RWPE2 (cell line): ENCODE measurements around the gene STK32A.

Experiments
- ATAC-seq: fragments of 200-7000 bp; cut with Tn5 transposase; 3 replicates; pipeline ENCODE4 v1.9.1; 2021; ENCODE audit warnings: low read depth
- DNase-seq: peaks from one replicate; pipeline ENCODE4 v3.0.0-alpha.2; 2020; ENCODE audit warnings: low spot score
- H3K27ac ChIP-seq: fragments of 450-650 bp; 2 replicates; pipeline ENCODE4 v1.5.1; 2017; ENCODE audit warnings: mild to moderate bottlenecking; ENCODE audit not compliant: poor library complexity, severe bottlenecking
- H3K27me3 ChIP-seq: fragments of 250-450 bp; sonication (Bioruptor Pico); 2 replicates; pipeline ENCODE4 v1.5.1; 2021; ENCODE audit warnings: mild to moderate bottlenecking, moderate library complexity; ENCODE audit not compliant: insufficient read depth, poor library complexity, severe bottlenecking
- H3K36me3 ChIP-seq: fragments of 250-450 bp; sonication (Bioruptor Pico); 2 replicates; pipeline ENCODE4 v1.5.1; 2020; ENCODE audit warnings: low read depth, mild to moderate bottlenecking, moderate library complexity
- H3K4me1 ChIP-seq: fragments of 250-450 bp; sonication (Bioruptor Pico); 2 replicates; pipeline ENCODE4 v1.5.1; 2021; ENCODE audit warnings: mild to moderate bottlenecking, moderate library complexity; ENCODE audit not compliant: insufficient read depth, poor library complexity, severe bottlenecking
- H3K4me3 ChIP-seq: fragments of 250-450 bp; sonication (Bioruptor Pico); 2 replicates; pipeline ENCODE4 v1.5.1; 2021; ENCODE audit warnings: mild to moderate bottlenecking, moderate library complexity; ENCODE audit not compliant: severe bottlenecking
- H3K9me3 ChIP-seq: fragments of 250-450 bp; sonication (Bioruptor Pico); 2 replicates; pipeline ENCODE4 v1.5.1; 2021; ENCODE audit warnings: mild to moderate bottlenecking, moderate library complexity; ENCODE audit not compliant: severe bottlenecking
- TF ChIP-seq, protein P1 (sequence below): fragments of 450-650 bp; IDR thresholded peaks from one replicate; pipeline ENCODE4 v1.5.1; 2017; ENCODE audit warnings: mild to moderate bottlenecking, moderate library complexity; ENCODE audit not compliant: poor library complexity, severe bottlenecking

Gene STK32A

DNA sequence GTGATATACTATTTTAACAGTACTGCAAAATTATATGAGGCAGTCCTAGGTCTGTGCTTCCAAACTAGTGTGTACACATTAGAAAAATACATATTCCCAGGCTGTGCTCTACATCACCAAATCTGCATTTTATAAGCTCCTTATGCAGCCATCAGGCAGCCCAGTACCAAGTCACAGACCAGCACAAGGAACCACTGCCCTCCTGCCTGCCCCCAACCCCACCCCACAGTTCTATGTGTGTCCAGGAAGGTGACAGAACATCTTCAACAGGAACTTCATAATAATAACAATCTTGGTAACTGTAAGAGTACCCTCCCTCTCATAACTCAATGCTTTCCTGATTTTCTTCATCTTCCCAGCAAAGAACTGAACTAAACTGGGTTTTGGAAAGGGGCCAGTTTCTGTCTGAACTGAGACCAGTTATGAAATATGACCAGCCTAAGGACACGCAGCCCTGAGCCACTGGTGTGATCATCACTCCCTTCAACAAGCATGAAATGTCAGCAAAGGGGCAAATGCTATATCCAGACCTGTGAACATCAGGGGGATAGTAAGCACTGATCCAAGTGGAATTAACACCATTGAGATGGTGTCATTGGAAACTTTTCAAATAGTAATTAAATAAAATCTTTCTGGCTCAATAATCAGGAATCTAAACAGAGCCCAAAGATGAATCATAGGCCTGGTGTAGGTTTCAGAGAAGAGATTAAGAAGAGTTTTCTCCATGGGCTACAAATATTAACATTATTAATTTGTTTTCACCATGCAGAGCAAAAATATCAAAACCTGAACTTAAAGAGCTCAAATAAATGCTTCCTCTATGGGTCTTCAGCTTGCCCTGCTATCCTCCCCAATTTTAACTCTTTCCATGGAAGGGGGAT is 192.9 kb downstream of the STK32A start:
- no peak for ATAC-seq
- no peaks in the 10 kb centered on the region for H3K36me3 ChIP-seq

DNA sequence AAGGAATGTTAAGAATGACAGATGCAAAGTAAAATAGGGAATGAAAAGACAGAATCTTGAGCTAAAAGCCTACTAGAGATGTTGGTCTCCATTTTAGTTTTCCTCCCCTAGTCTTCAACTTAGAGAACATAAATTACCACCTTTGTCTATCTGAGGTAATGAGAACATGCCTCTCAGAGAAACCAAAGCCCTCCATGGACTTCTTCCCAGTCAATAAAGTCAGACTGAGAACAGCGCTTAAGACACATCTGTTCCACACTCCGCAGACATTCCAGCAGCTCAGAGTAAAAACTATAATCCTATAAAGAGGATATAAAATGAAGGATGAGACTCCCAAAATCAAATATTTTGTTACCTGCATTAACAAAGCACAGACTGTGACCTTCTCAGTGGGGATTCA is 195.8 kb downstream of the STK32A start:
- Histone ChIP-seq H3K36me3 (no peaks in the 10 kb centered on the region), H3K9me3 (no peaks in the 10 kb centered on the region), H3K27ac (no peak overlapping the region), H3K27me3 (no peaks in the 10 kb centered on the region), H3K4me1 (no peaks in the 10 kb centered on the region), H3K4me3 (no peak overlapping the region)
- ATAC-seq (no peak), DNase-seq (no peak)
- TF ChIP-seq, protein P1, sequence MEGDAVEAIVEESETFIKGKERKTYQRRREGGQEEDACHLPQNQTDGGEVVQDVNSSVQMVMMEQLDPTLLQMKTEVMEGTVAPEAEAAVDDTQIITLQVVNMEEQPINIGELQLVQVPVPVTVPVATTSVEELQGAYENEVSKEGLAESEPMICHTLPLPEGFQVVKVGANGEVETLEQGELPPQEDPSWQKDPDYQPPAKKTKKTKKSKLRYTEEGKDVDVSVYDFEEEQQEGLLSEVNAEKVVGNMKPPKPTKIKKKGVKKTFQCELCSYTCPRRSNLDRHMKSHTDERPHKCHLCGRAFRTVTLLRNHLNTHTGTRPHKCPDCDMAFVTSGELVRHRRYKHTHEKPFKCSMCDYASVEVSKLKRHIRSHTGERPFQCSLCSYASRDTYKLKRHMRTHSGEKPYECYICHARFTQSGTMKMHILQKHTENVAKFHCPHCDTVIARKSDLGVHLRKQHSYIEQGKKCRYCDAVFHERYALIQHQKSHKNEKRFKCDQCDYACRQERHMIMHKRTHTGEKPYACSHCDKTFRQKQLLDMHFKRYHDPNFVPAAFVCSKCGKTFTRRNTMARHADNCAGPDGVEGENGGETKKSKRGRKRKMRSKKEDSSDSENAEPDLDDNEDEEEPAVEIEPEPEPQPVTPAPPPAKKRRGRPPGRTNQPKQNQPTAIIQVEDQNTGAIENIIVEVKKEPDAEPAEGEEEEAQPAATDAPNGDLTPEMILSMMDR = no peak

More for the DNA sequence above, 192.9 kb downstream of the STK32A start:
- TF ChIP-seq, protein P1 = no peak
- Histone ChIP-seq H3K9me3 (no peaks in the 10 kb centered on the region), H3K4me1 (no peaks in the 10 kb centered on the region), H3K4me3 (no peak overlapping the region), H3K27ac (no peak overlapping the region), H3K27me3 (no peaks in the 10 kb centered on the region)
- DNase-seq = no peak

DNA sequence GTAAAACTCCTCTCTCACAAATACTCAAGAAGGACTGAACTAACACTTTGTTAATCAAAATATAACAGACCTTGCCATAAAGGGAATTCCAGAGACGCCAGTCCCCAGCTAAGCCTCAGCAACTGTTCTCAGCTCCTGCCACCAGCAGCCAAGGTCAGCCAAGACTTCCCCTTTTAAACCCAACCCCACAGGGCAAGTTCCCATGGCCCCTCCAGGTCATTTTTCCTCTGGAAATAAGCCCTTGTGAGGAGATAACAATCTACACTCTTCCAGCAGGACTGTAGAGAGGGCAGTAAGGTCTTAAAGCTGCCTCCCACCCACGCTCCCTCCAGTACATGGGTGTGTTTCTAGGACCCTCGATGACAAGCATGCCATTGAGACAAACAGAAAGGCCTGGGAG is 196.8 kb downstream of the STK32A start:
- ATAC-seq = no peak
- H3K4me3 ChIP-seq = no peak overlapping the region

DNA sequence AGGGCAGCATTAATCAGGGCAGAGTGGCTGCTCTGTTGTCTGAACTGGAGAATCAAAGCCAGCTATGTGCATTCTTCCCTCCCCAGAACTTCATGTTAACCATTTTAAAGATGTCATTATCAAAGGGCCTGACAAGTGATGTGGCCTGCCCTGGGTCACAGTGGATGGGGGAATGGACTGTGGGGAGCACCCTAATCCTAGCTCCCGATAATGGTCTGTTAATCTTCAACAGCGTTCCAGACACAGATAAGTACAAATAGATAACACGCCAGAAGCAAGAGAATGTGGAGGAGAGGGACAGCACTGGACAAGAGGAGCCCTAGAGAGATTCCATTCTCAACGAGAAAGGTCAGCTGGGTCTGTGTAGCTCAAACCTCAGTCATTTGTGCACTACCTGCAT is 197.5 kb downstream of the STK32A start:
- no peaks in the 10 kb centered on the region for H3K36me3 ChIP-seq
- TF ChIP-seq, protein P1 = no peak
- DNase-seq = no peak

More for the DNA sequence above, 196.8 kb downstream of the STK32A start:
- H3K36me3 ChIP-seq = no peaks in the 10 kb centered on the region
- H3K9me3 ChIP-seq = no peaks in the 10 kb centered on the region
- H3K27ac ChIP-seq = no peak overlapping the region
- H3K27me3 ChIP-seq = no peaks in the 10 kb centered on the region
- TF ChIP-seq, protein P1 = no peak
- DNase-seq = no peak
- no peaks in the 10 kb centered on the region for H3K4me1 ChIP-seq

DNA sequence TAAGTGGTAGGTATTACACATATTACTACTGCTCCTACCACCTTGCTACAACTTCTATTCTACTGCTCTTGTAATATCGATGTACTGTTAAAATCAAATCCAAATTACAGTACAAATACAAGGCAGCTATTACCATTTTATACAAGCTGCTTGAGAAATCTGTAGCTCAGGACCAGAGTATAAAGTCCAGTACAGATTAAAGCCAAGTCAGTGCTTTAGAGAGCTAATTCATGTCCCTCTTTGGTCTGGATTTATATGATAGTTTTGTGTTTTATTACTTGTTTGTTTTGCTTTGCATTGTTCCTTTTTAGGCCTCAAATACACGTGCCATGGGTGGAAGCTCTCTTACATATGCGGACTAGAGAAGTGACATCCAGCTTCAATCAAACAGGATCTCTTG is 199.2 kb downstream of the STK32A start:
- TF ChIP-seq, protein P1 = no peak
- no peak for ATAC-seq
- no peaks in the 10 kb centered on the region for H3K4me1 ChIP-seq

More for the DNA sequence above, 197.5 kb downstream of the STK32A start:
- no peak overlapping the region for H3K4me3 ChIP-seq
- H3K9me3 ChIP-seq = no peaks in the 10 kb centered on the region
- no peak overlapping the region for H3K27ac ChIP-seq
- H3K4me1 ChIP-seq = no peaks in the 10 kb centered on the region
- no peaks in the 10 kb centered on the region for H3K27me3 ChIP-seq
- ATAC-seq = no peak

More for the DNA sequence above, 199.2 kb downstream of the STK32A start:
- no peak overlapping the region for H3K4me3 ChIP-seq
- H3K27me3 ChIP-seq = no peaks in the 10 kb centered on the region
- no peaks in the 10 kb centered on the region for H3K36me3 ChIP-seq
- no peak for DNase-seq
- H3K9me3 ChIP-seq = no peaks in the 10 kb centered on the region
- no peak overlapping the region for H3K27ac ChIP-seq
